Left ventricle myocardium inferior (tissue), 1 donor: ENCODE data around the gene CCNE1. TPM values are rescaled to one million over a fixed set of nuclear protein-coding genes. Genes with fewer than 3 reads are reported as not detected.

Experiments
- DNase-seq: peaks from one replicate; pipeline ENCODE4 v3.0.0-alpha.2; 2020
- H3K27ac ChIP-seq: fragments of 200-600 bp; replicated peaks from 2 replicates; pipeline ENCODE4 v1.8.0; 2021
- H3K27me3 ChIP-seq: fragments of 200-600 bp; 2 replicates; pipeline ENCODE4 v1.8.0; 2021; ENCODE audit warnings: low read depth
- H3K36me3 ChIP-seq: fragments of 200-600 bp; 2 replicates; pipeline ENCODE4 v1.8.0; 2021
- H3K4me1 ChIP-seq: fragments of 200-600 bp; 2 replicates; pipeline ENCODE4 v1.8.0; 2021
- H3K4me3 ChIP-seq: fragments of 200-600 bp; 2 replicates; pipeline ENCODE4 v1.8.0; 2021; ENCODE audit warnings: mild to moderate bottlenecking, moderate library complexity
- H3K9me3 ChIP-seq: fragments of 200-600 bp; replicated peaks from 2 replicates; pipeline ENCODE4 v1.8.0; 2021
- intact Hi-C: fragments of 100-400 bp; cut with micrococcal nuclease; formaldehyde crosslinking; loops from one replicate; pipeline ENCODE4 v1.11.0; 2022
- total RNA-seq: library from RNA; stranded (reverse); fragmentation: NEBNext Ultra II Directional; extraction: Animal tissue kit (Norgen Biotek cat#: 25700); gene quantifications from one replicate; pipeline ENCODE4 v1.2.1, GENCODE V29; 2021
- TF ChIP-seq, protein P1 (sequence below): fragments of 200-600 bp; IDR thresholded peaks from 2 replicates; pipeline ENCODE4 v1.8.0; 2021; ENCODE audit warnings: antibody characterized with exemption, mild to moderate bottlenecking, borderline replicate concordance
- donor health status: DM: no; HTN: yes; CAD: no; lungs with severe emphysema.

CCNE1 gene
- total RNA-seq, 1 donor from 2014 or later: 3.1 TPM

DNA sequence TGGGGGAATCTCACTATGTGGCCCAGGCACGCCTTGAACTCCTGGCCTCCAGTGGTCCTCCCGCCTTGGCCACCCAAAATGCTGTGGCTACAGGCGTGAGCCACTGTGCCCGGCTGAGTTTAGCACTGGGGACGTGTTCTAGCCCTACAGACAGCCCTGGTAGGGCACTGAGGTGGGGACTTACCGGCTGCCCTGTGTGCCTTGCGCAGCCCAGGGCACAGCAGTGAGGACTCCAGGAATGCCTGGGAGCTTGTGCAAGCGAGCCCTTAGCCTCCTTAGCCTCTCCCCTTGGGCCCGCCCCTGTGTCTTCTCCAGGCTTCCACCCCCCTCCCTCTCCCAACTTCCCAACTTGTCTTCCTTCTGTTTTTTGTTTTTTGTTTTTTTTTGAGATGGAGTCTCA, 21.0 kb downstream of the CCNE1 start:
- no peak for DNase-seq
- TF ChIP-seq, protein P1, sequence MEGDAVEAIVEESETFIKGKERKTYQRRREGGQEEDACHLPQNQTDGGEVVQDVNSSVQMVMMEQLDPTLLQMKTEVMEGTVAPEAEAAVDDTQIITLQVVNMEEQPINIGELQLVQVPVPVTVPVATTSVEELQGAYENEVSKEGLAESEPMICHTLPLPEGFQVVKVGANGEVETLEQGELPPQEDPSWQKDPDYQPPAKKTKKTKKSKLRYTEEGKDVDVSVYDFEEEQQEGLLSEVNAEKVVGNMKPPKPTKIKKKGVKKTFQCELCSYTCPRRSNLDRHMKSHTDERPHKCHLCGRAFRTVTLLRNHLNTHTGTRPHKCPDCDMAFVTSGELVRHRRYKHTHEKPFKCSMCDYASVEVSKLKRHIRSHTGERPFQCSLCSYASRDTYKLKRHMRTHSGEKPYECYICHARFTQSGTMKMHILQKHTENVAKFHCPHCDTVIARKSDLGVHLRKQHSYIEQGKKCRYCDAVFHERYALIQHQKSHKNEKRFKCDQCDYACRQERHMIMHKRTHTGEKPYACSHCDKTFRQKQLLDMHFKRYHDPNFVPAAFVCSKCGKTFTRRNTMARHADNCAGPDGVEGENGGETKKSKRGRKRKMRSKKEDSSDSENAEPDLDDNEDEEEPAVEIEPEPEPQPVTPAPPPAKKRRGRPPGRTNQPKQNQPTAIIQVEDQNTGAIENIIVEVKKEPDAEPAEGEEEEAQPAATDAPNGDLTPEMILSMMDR: no peak
- Histone ChIP-seq H3K27ac (no peak overlapping the region), H3K36me3 (no peaks in the 10 kb centered on the region), H3K4me1 (no peaks in the 10 kb centered on the region), H3K4me3 (no peak overlapping the region), H3K27me3 (peaks cover 62% of the 10 kb centered on the region), H3K9me3 (no peaks in the 10 kb centered on the region)
- intact Hi-C loops: no loop called here

DNA sequence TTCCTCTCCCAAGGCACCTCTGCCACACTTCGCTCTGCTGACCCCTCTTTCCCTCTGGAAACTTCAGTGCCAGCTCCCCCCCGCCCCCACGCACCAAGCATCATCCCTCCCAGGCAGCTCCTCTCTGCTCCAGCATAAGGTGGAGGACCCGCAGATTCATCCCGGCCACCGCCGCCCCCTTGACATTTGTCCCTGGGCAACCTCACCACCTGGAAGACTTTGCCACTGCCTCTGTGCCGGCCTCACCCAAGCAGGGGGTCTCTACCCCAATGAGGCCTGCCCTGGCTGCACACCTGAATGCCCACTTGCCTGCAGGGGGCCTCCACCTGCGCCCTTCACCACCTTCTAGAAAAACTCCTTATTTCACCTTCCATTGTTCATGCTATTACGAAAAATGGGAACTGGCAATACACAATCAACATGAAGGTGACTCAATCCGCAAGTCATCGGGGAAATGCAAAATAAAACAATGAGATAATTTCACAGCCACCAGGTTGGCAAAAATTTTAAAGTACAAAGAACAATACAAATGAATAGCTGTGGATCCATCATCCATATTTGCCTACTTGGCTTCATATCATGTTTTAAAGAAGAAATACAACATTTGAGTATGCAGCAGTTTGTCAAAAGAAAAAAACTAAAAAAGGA, 21.9 kb downstream of the CCNE1 start:
- H3K9me3 ChIP-seq: no peaks in the 10 kb centered on the region
- H3K36me3 ChIP-seq: no peaks in the 10 kb centered on the region
- intact Hi-C loops: no loop called here
- H3K4me3 ChIP-seq: no peak overlapping the region
- TF ChIP-seq, protein P1: no peak
- no peak for DNase-seq
- H3K4me1 ChIP-seq: no peaks in the 10 kb centered on the region
- H3K27ac ChIP-seq: no peak overlapping the region
- peaks cover 66% of the 10 kb centered on the region for H3K27me3 ChIP-seq

DNA sequence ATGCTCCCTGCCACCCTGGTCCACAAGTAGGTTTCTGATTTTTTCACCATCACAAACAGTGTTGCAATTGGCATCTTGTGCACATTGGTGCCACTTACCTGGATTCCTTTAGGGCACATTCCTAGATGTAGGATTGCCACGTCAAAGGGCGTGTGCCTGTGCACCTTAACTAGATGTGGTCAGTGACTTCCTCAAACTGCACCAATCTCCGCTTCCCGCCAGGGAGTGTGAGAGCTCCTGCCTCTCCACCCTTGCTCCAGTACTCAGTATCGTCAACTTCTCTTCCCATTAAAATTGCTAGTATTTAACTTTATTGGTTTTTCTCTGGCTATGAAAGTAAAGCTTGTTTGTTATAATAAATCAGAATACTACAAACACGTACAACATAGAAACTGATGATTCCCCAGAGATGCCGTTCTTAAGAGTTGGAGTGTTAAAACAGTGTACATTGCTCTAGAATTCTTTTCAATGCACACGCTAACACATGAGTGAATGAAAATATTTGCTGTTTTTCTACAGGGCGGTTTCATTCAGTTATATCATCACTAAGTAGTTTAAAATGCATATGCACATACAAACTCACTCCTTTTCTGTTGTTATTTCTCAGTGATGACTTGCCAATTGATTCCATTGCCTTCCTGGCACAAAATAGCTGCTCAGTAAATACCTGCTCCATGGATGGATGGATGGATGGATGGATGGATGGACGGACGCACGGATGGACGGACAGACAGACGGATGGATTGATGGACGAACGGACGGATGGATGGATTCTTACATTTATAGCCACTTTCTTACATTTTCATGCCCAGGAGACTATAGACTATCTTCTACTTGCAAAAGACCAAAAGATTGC, 23.4 kb downstream of the CCNE1 start:
- Histone ChIP-seq H3K4me3 (no peak overlapping the region), H3K27ac (no peak overlapping the region), H3K9me3 (no peaks in the 10 kb centered on the region), H3K36me3 (no peaks in the 10 kb centered on the region), H3K27me3 (peaks cover 74% of the 10 kb centered on the region), H3K4me1 (no peaks in the 10 kb centered on the region)
- TF ChIP-seq, protein P1: no peak
- intact Hi-C loops: no loop called here
- DNase-seq: no peak

DNA sequence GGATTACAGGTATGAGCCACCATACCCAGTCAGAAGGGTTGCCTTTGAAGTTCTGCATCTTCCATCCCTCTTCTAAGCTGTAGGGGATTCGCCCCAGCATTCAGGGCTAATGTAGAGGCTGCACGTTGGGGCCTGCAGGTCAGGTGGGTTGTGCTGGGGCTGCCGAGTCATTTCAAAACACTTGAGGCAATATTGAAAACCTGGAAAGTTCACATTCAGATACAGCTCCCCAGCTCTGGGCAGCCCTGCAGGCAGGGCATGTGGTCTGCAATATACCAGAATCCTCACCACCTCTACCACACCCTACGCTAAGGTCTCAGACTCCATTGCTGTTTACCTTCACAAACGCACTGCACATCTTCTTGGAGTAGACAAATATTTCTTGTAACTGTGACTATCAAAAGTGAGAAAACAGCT, 24.6 kb downstream of the CCNE1 start:
- intact Hi-C loops: no loop called here
- TF ChIP-seq, protein P1: no peak

DNA sequence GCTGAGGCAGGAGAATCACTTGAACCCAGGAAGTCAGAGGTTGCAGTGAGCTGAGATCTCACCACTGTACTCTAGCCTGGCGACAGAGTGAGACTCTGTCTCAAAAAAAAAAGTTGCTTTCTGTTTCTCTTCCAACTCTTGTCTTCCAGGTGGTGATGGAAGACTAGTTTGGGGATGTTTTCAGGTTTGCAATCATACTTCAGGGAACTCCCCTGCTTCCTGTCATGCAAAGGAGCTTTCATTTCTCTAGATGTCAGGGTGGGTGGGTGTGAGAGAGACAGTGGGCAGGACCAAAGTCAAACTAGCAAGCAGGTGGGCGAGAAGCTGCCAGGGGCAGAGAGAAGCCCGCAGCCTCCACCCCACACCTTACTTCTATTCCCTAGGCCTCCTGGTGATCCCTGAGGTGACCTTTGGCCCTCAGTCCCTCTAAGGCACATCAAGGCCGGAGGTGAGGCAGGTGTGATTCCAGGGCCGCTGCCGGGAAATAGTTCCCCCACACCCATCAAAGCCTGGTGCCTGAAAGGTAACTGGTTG, 25.7 kb downstream of the CCNE1 start:
- Histone ChIP-seq H3K36me3 (no peaks in the 10 kb centered on the region), H3K4me3 (no peak overlapping the region), H3K9me3 (no peaks in the 10 kb centered on the region), H3K27me3 (peaks cover 63% of the 10 kb centered on the region), H3K27ac (no peak overlapping the region), H3K4me1 (no peaks in the 10 kb centered on the region)
- no peak for DNase-seq
- TF ChIP-seq, protein P1: no peak
- intact Hi-C loops: no loop called here

More for the DNA sequence above, 24.6 kb downstream of the CCNE1 start:
- no peak overlapping the region for H3K4me3 ChIP-seq
- no peaks in the 10 kb centered on the region for H3K9me3 ChIP-seq
- H3K27me3 ChIP-seq: peaks cover 74% of the 10 kb centered on the region
- DNase-seq: no peak
- H3K36me3 ChIP-seq: no peaks in the 10 kb centered on the region
- no peaks in the 10 kb centered on the region for H3K4me1 ChIP-seq
- no peak overlapping the region for H3K27ac ChIP-seq
